ENCODE measurements around the gene CEP120. TPM values are rescaled to one million over a fixed set of nuclear protein-coding genes. Genes with fewer than 3 reads are reported as not detected.
A peak's percentile ranks its signal among the peaks of the same experiment; 100 is the strongest.
"Not testable (repeated sequence)": the region's sequence is repeated elsewhere in the genome, so short reads cannot be mapped to it uniquely, and the experiment has no call there.

The CEP120 gene
- 10 to 100 TPM; 56.2 to 60.1 TPM for total RNA-seq

DNA sequence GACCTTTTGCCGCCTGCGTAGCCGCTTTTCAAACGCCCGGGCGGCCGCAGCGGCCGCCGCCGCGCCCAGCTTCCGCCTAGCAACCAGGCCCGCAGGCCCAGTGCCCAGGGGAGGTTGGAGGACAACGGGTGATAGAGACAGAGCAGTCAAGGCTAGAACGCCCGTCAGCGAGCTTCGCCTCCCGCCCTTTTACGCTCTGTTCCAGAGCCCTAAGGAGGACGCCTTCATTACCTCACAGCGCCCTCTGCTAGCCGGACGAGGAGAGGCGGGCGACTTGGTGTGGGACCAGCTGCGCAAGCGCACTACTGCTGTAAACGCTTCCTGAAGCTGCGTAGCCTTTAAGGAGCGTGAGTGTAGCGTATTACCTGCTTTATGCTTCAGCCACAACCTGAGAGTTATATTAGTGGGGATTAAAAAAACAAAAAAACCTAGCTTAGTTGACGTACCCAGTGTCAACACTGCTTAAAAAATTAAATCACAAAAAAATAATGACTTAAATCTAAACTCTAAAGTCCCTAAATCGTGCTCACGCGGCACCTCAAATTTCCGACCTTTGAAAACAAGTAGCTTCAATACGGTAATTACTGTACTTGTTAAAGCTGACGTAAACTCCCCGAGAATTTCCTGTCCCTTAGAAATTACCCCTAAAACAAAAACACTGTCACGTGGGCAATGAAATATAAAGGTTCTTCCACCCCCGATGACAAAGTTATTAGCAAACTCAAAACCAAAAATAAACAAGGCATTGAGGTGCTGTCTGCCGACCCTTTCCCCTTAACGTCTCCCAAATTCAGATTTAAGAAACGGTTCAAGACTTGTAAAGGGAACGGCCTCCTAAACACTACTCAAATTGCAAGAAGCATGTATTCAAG, at the start of gene CEP120:
TSS of gene CEP120 (minus strand) at position 126 of the 872 bp plus-strand sequence. CDS start 405 bp downstream, outside the sequence.
- H3K27ac Mint-ChIP-seq, result peak within 1 kb of the TSS; percentile 94
- H3K36me3 Mint-ChIP-seq (ENCODE audit: insufficient read depth in 2 of 2), result peaks cover 2 to 8% of the 10 kb centered on the region in 2 donors

DNA sequence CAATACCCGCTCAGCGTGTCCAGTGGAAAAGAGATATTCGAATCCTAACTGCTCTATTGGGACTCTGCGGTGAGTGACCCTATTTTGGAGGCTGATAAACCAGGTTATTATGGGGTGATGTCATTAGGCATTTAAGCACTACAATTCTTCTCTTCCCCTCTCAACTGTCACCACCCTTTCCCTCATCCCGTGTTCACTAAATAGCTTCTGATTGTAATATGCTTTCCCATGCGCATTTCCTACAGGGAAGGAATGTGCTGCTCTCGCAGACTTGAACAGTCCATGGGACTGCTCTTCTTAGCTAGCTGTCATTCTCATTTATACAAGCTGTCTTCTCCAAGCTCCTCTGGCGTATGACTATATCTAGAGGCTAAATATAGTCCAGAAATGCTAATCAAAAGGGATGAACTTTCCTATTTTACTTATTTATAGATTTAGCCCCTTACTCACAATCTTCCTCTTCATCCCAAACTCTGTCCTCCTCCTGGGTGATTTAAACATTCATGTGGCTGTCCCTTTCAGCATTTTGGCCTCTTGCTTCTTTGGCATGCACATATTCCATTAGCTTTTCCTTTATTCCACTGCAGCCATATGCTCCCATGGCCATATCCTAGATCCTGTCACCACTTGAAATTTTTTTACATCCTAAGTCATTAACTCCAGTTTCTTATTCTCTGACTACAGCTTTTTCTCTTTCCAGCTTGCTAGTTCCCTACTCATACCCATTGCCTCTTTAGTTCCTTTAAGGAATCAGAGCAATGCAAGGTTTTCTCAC, 49.1 kb upstream of the CEP120 start:
- no peak for DNase-seq
- Mint-ChIP-seq H3K4me3 (no peak overlapping the region), H3K27ac (no peak overlapping the region), H3K9me3 (peaks cover 11 to 18% of the 10 kb centered on the region in 2 donors), H3K36me3 (ENCODE audit: insufficient read depth in 2 of 2) (peaks cover 9% of the 10 kb centered on the region in 2 donors), H3K27me3 (ENCODE audit: low read depth) (peaks cover 40% of the 10 kb centered on the region), H3K4me1 (ENCODE audit: low read depth) (no peaks in the 10 kb centered on the region)
- no peak for ATAC-seq (replicated peaks in 1 of 2)

More for the DNA sequence above, at the start of gene CEP120:
- Mint-ChIP-seq H3K4me3 (no peak within 1 kb of the TSS), H3K9me3 (peaks cover 0 to 2% of the 10 kb centered on the region in 2 donors), H3K27me3 (ENCODE audit: low read depth) (no peaks in the 10 kb centered on the region), H3K4me1 (ENCODE audit: low read depth) (peaks cover 27% of the 10 kb centered on the region)
- peak; percentile 98 for ATAC-seq (replicated peaks in 1 of 2)
- DNase-seq, result peak; percentile 95 to 98

DNA sequence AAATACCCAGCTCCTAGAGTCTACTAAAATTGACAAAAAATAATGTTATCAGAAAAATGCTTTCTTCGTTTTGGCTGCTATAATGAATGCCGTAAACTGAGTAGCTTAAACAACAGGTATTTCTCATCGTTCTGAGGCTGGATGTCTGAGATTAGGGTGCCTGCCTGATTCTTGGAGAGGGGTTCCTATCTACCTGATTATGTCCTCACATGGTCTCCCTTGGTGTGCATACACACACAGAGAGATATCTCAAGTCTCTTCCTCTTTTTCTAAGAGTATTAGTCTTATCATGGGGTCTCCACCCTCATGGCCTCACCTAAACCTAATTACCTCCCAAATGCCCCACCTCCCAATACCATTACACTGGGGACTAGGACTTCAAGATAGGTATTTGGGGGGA, 48.2 kb upstream of the CEP120 start:
- H3K36me3 Mint-ChIP-seq (ENCODE audit: insufficient read depth in 2 of 2), result peaks cover 12 to 13% of the 10 kb centered on the region in 2 donors
- peaks cover 11 to 22% of the 10 kb centered on the region in 2 donors for H3K9me3 Mint-ChIP-seq
- no peaks in the 10 kb centered on the region for H3K4me1 Mint-ChIP-seq (ENCODE audit: low read depth)
- H3K4me3 Mint-ChIP-seq, result no peak overlapping the region
- H3K27me3 Mint-ChIP-seq (ENCODE audit: low read depth), result peaks cover 38% of the 10 kb centered on the region
- ATAC-seq (replicated peaks in 1 of 2) (no peak), DNase-seq (no peak)
- H3K27ac Mint-ChIP-seq, result no peak overlapping the region

DNA sequence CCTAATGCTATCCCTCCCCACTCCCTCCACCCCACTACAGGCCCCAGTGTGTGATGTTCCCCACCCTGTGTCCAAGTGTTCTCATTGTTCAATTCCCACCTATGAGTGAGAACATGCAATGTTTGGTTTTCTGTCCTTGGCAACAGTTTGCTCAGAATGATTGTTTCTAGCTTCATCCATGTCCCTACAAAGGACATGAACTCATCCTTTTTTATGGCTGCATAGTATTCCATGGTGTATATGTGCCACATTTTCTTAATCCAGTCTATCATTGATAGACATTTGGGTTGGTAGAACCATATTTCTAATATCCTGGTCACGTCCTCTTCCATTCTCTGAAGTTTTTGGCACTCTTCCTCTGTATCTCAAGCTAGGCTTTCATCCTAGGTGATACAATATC, 43.6 kb upstream of the CEP120 start:
- peaks cover 11 to 22% of the 10 kb centered on the region in 2 donors for H3K9me3 Mint-ChIP-seq
- ATAC-seq (replicated peaks in 1 of 2); H3K4me1 Mint-ChIP-seq (ENCODE audit: low read depth); H3K27ac Mint-ChIP-seq; DNase-seq; H3K4me3 Mint-ChIP-seq: not testable (repeated sequence)
- peaks cover 12 to 13% of the 10 kb centered on the region in 2 donors for H3K36me3 Mint-ChIP-seq (ENCODE audit: insufficient read depth in 2 of 2)
- peaks cover 32% of the 10 kb centered on the region for H3K27me3 Mint-ChIP-seq (ENCODE audit: low read depth)

DNA sequence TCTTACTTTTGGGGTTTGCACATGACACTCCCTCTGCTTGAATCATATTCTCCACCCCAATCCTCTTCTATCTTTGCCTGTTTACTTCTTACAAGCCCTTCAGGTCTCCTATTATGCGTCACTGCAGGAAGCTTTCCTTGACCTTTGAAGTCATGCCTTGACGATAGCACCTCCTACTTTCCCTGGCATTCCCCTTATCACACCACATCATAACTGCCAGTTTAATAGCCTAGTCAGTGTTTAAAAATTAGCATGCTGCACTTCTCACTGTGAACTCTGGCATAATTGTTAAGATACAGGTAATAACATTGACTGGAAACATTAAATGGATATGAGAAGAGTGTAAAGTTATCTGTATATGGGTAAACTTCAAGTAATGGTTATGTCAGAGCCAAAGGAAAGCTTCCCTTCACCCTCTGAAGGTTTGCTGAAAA, 37.1 kb upstream of the CEP120 start:
- H3K4me1 Mint-ChIP-seq (ENCODE audit: low read depth), result peaks cover 13% of the 10 kb centered on the region
- H3K4me3 Mint-ChIP-seq, result peak overlapping the region; percentile 17 to 23
- no peaks in the 10 kb centered on the region for H3K9me3 Mint-ChIP-seq
- H3K27me3 Mint-ChIP-seq (ENCODE audit: low read depth), result no peaks in the 10 kb centered on the region
- DNase-seq (peak; percentile 40 to 44), ATAC-seq (replicated peaks in 1 of 2) (peak; percentile 92 to 97)
- peak overlapping the region; percentile 63 for H3K27ac Mint-ChIP-seq
- H3K36me3 Mint-ChIP-seq (ENCODE audit: insufficient read depth in 2 of 2), result peaks cover 3 to 4% of the 10 kb centered on the region in 2 donors

DNA sequence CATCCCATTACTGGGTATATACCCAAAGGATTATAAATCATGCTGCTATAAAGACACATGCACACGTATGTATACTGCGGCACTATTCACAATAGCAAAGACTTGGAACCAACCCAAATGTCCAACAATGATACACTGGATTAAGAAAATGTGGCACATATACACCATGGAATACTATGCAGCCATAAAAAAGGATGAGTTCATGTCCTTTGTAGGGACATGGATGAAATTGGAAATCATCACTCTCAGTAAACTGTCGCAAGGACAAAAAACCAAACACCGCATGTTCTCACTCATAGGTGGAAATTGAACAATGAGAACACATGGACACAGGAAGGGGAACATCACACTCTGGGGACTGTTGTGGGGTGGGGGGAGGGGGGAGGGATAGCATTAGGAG, 35.8 kb upstream of the CEP120 start:
- H3K4me1 Mint-ChIP-seq (ENCODE audit: low read depth), result peaks cover 13% of the 10 kb centered on the region
- H3K4me3 Mint-ChIP-seq; DNase-seq; ATAC-seq (replicated peaks in 1 of 2); H3K36me3 Mint-ChIP-seq (ENCODE audit: insufficient read depth in 2 of 2); H3K27ac Mint-ChIP-seq; H3K9me3 Mint-ChIP-seq; H3K27me3 Mint-ChIP-seq (ENCODE audit: low read depth): not testable (repeated sequence)

DNA sequence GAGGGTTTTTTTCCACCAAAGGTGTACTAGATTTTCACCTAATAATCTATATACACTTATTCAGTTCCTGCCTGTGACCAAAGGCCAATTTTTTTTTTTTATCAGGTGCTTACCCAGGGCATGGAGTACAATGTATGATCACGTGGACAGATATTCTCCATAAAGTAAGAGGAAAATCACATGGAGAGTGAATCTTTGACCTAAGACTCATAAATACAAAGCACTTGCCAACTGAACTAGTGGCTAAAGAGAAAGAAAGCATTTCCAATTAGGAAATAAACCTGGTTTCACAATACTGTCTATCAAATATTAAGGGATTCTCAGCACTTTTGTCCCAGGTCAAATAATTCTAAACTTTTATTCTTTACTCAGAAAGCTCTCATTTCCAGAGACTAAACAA, 33.0 kb upstream of the CEP120 start:
- Mint-ChIP-seq H3K27ac (no peak overlapping the region), H3K4me1 (ENCODE audit: low read depth) (peaks cover 13% of the 10 kb centered on the region), H3K36me3 (ENCODE audit: insufficient read depth in 2 of 2) (peaks cover 3 to 4% of the 10 kb centered on the region in 2 donors), H3K9me3 (no peaks in the 10 kb centered on the region), H3K27me3 (ENCODE audit: low read depth) (peaks cover 15% of the 10 kb centered on the region), H3K4me3 (no peak overlapping the region)
- DNase-seq (no peak), ATAC-seq (replicated peaks in 1 of 2) (no peak)

DNA sequence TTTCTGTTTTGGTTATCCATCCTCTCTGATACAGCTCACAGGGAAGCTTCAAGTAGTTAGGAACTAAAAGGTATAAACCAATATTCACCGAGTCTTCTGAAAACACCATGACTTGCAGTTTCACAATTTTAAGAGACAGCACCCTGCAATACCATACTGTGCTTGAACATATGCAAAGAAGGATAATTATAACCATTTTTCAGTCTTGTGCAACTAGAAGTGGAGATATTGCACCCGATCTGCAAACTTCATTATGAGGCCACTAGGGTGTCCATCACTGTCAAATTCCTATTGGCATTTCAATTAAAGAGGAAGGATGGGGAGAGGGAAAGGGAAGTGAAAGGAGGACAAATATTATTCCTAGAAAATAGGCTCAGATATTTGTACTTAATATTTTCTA, 32.4 kb upstream of the CEP120 start:
- ATAC-seq (replicated peaks in 1 of 2), result no peak
- H3K4me1 Mint-ChIP-seq (ENCODE audit: low read depth), result peaks cover 10% of the 10 kb centered on the region
- no peak for DNase-seq
- H3K9me3 Mint-ChIP-seq, result no peaks in the 10 kb centered on the region
- peaks cover 15% of the 10 kb centered on the region for H3K27me3 Mint-ChIP-seq (ENCODE audit: low read depth)
- no peak overlapping the region for H3K27ac Mint-ChIP-seq
- H3K36me3 Mint-ChIP-seq (ENCODE audit: insufficient read depth in 2 of 2), result peaks cover 3 to 4% of the 10 kb centered on the region in 2 donors
- H3K4me3 Mint-ChIP-seq, result no peak overlapping the region

DNA sequence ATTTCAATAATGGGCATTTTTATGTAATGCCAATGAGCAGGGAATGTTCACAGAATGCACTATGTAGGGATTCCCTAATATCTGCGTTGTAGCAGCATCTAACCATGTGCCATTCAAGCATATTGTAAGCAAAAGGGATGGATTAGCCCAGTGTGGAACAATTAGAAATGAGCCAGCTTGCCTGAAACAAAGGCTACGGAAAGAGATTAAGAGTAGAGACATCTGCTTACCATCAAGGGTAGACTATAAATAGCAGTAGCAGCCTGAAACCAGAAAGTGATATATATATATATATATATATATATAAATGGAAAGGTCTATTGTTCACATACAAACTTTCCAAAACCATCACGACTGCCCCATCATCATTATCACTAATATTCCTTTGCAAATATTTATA, 31.9 kb upstream of the CEP120 start:
- no peak for DNase-seq
- H3K27ac Mint-ChIP-seq, result no peak overlapping the region
- no peak for ATAC-seq (replicated peaks in 1 of 2)
- H3K27me3 Mint-ChIP-seq (ENCODE audit: low read depth), result peaks cover 19% of the 10 kb centered on the region
- no peaks in the 10 kb centered on the region for H3K9me3 Mint-ChIP-seq
- H3K36me3 Mint-ChIP-seq (ENCODE audit: insufficient read depth in 2 of 2), result peaks cover 2 to 3% of the 10 kb centered on the region in 2 donors
- H3K4me1 Mint-ChIP-seq (ENCODE audit: low read depth), result peaks cover 8% of the 10 kb centered on the region
- H3K4me3 Mint-ChIP-seq, result no peak overlapping the region

DNA sequence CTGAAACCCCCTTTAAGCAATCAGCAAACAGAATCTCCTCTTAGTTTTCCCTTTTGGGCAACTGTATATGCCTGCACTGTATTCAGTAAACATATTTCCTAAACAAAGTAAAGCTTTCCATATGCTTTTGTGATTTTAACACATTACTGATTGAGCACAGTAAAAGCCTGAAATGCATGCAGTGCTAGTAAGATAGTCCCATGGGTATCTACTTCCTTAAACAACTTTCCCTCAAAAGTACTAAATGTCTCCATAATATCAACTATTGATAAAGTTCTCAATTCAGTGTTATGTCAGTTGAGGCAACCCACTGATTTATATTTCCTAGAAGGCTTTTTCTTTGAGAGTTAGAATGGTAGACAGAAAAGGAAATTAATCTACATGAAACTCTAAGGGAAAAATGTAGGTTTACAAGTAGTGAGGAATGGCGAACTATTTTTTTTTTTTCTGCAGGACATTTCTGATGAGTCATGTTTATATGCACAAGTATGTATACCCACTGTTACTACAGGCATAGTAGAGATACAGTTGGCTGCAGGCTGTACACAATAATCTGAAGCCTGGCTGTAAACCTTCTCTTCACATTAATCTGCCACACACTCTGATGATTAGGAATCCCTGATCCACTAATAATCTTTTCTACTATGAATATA, 31.2 kb upstream of the CEP120 start:
- Mint-ChIP-seq H3K9me3 (no peaks in the 10 kb centered on the region), H3K4me3 (no peak overlapping the region), H3K27ac (no peak overlapping the region), H3K4me1 (ENCODE audit: low read depth) (peaks cover 10% of the 10 kb centered on the region), H3K36me3 (ENCODE audit: insufficient read depth in 2 of 2) (peaks cover 0 to 2% of the 10 kb centered on the region in 2 donors), H3K27me3 (ENCODE audit: low read depth) (peaks cover 26% of the 10 kb centered on the region)
- no peak for ATAC-seq (replicated peaks in 1 of 2)
- no peak for DNase-seq

DNA sequence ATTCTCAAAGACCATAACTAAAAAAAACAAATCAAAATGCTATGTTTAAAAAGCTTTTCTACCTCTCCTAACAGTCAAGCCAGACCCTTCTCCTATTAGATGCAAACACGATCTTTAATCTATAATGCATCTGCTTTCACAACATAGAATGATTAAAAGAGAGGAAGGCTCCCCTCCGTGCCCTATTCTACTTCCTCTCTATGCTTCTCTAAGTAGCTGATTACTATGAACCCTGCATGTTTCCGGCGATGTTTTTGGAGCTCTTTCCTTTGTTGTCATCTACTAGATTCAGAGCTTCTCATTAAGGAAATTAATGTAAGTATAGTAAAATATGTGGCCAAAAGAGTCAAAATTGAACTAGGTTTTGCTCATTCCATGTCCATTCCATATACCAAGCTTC, 29.2 kb upstream of the CEP120 start:
- no peak for ATAC-seq (replicated peaks in 1 of 2)

DNA sequence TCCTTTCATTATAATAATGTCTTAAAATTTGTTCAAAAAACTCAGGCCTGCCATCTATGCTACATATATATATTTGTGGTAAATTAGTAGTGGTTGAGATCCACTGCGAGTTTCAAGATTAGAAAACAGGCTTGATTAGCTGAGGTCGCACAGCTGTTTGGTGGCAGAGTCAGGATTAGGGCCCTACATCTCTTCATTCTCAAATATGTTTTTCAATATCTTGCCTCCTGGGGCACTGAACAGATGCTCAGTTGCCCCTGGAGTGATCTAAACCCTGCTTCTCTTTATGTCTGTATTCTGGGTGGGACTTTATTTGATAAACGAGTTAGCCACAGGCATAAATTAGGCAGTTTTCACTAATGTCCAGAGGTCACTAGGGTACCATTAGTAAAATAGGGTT, 27.8 kb upstream of the CEP120 start:
- Mint-ChIP-seq H3K4me3 (no peak overlapping the region), H3K27me3 (ENCODE audit: low read depth) (peaks cover 31% of the 10 kb centered on the region), H3K27ac (no peak overlapping the region), H3K36me3 (ENCODE audit: insufficient read depth in 2 of 2) (no peaks in the 10 kb centered on the region), H3K9me3 (no peaks in the 10 kb centered on the region), H3K4me1 (ENCODE audit: low read depth) (peaks cover 33% of the 10 kb centered on the region)
- ATAC-seq (replicated peaks in 1 of 2) (no peak), DNase-seq (no peak)

More for the DNA sequence above, 29.2 kb upstream of the CEP120 start:
- Mint-ChIP-seq H3K27me3 (ENCODE audit: low read depth) (peaks cover 26% of the 10 kb centered on the region), H3K4me1 (ENCODE audit: low read depth) (peaks cover 30% of the 10 kb centered on the region), H3K36me3 (ENCODE audit: insufficient read depth in 2 of 2) (no peaks in the 10 kb centered on the region), H3K9me3 (no peaks in the 10 kb centered on the region), H3K27ac (no peak overlapping the region), H3K4me3 (no peak overlapping the region)
- DNase-seq, result no peak

DNA sequence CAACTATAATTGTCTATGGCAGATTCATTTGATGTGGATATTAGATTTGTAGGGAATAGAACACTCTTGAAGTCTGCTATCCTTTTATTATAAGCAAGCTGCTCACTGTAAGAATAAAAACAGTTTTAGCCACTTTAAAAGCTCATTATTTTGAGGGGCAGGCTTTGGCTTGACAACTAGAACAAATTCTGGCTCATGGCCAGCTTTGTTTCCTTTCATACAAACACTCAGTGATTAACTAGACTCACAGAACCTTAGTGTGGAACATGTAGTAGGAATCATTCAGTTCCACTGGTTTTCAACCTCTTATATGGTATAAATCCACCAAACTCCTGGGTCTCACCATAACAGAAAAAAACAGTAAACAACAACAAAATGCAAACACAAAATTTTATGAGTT, 27.4 kb upstream of the CEP120 start:
- no peaks in the 10 kb centered on the region for H3K9me3 Mint-ChIP-seq
- ATAC-seq (replicated peaks in 1 of 2), result no peak
- no peaks in the 10 kb centered on the region for H3K36me3 Mint-ChIP-seq (ENCODE audit: insufficient read depth in 2 of 2)
- no peak overlapping the region for H3K4me3 Mint-ChIP-seq
- peaks cover 36% of the 10 kb centered on the region for H3K4me1 Mint-ChIP-seq (ENCODE audit: low read depth)
- DNase-seq, result no peak
- H3K27me3 Mint-ChIP-seq (ENCODE audit: low read depth), result peaks cover 35% of the 10 kb centered on the region
- H3K27ac Mint-ChIP-seq, result no peak overlapping the region
